ENCODE data around the gene NOCT. TPM values are rescaled to one million over a fixed set of nuclear protein-coding genes. Genes with fewer than 3 reads are reported as not detected.

NOCT gene
- polyA plus RNA-seq, 1 donor from 2014 or later = 5.1 TPM

DNA sequence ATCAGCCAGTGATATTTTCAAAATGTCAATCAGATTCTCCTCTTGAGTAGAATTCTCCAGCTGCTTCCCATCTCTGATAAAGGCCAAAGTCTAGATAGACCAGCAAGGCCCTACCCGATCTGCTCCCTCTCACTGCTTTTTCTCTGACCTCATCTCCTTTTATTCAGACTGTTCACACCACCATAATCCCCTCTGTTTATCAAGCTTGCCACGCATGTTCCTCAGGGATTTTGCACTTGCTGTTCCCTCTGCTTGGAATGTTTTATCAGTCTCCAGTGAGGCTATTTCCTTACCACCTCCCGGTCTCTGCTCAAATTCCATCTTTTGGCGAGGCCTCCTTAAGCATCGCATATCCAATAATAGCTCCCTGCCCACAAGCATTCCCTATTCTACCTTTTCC is 20.1 kb downstream of the NOCT start:
- Histone ChIP-seq H3K4me2 (ENCODE audit: low read length) (no peak overlapping the region), H3K9ac (ENCODE audit: low read length) (no peak overlapping the region), H3K9me2 (ENCODE audit: insufficient read depth, low read length) (no peaks in the 10 kb centered on the region), H3K4me3 (ENCODE audit: low read length) (no peak overlapping the region), H3K79me2 (replicated peaks; ENCODE audit: insufficient read depth, low read length) (peaks cover 8% of the 10 kb centered on the region), H3F3A (ENCODE audit: insufficient read depth, low read length, poor library complexity, severe bottlenecking) (no peaks in the 10 kb centered on the region), H2AFZ (ENCODE audit: low read depth, low read length) (no peak overlapping the region), H3K9me3 (ENCODE audit: low read length) (no peaks in the 10 kb centered on the region), H3K27ac (ENCODE audit: low read length) (no peak overlapping the region), H3K36me3 (ENCODE audit: insufficient read depth, low read length) (no peaks in the 10 kb centered on the region), H4K20me1 (ENCODE audit: insufficient read depth) (no peaks in the 10 kb centered on the region), H3K27me3 (ENCODE audit: insufficient read depth, low read depth, low read length) (no peaks in the 10 kb centered on the region)
- no peak for TF ChIP-seq EZH2 (IDR thresholded peaks at IDR 0.05; ENCODE audit: borderline replicate concordance, insufficient read depth, low read length, poor library complexity, severe bottlenecking)
- no peak for TF ChIP-seq SMC3 (conservative IDR thresholded peaks at IDR 0.05; ENCODE audit: poor library complexity)

DNA sequence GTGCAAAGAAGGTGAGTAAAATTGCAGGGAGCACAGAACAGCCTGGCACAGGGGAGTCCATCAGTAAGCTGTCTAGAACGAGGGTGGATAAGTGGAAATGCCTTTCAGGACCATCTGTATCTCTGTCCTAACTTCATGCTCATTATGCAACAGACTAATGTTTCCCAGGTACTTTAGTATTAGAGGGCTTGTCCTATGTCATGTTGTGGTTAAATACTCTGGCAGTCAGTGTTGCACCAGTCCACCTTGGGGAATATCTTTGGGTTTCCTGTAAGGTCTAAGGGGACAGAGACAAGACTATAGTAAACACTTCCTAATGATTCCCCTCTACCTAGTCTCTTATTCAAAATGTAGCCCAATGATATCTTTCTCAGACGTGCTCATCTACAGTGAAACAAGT is 21.3 kb downstream of the NOCT start:
- Histone ChIP-seq H3K4me2 (ENCODE audit: low read length) (no peak overlapping the region), H3K9ac (ENCODE audit: low read length) (no peak overlapping the region), H3K9me2 (ENCODE audit: insufficient read depth, low read length) (no peaks in the 10 kb centered on the region), H3K27me3 (ENCODE audit: insufficient read depth, low read depth, low read length) (no peaks in the 10 kb centered on the region), H3K36me3 (ENCODE audit: insufficient read depth, low read length) (no peaks in the 10 kb centered on the region), H3F3A (ENCODE audit: insufficient read depth, low read length, poor library complexity, severe bottlenecking) (no peaks in the 10 kb centered on the region), H3K79me2 (replicated peaks; ENCODE audit: insufficient read depth, low read length) (peaks cover 8% of the 10 kb centered on the region), H3K27ac (ENCODE audit: low read length) (no peak overlapping the region), H3K4me3 (ENCODE audit: low read length) (no peak overlapping the region), H3K9me3 (ENCODE audit: low read length) (no peaks in the 10 kb centered on the region), H4K20me1 (ENCODE audit: insufficient read depth) (no peaks in the 10 kb centered on the region), H2AFZ (ENCODE audit: low read depth, low read length) (no peak overlapping the region)
- no peak for TF ChIP-seq RAD21 (conservative IDR thresholded peaks at IDR 0.05)
- TF ChIP-seq, protein P1, sequence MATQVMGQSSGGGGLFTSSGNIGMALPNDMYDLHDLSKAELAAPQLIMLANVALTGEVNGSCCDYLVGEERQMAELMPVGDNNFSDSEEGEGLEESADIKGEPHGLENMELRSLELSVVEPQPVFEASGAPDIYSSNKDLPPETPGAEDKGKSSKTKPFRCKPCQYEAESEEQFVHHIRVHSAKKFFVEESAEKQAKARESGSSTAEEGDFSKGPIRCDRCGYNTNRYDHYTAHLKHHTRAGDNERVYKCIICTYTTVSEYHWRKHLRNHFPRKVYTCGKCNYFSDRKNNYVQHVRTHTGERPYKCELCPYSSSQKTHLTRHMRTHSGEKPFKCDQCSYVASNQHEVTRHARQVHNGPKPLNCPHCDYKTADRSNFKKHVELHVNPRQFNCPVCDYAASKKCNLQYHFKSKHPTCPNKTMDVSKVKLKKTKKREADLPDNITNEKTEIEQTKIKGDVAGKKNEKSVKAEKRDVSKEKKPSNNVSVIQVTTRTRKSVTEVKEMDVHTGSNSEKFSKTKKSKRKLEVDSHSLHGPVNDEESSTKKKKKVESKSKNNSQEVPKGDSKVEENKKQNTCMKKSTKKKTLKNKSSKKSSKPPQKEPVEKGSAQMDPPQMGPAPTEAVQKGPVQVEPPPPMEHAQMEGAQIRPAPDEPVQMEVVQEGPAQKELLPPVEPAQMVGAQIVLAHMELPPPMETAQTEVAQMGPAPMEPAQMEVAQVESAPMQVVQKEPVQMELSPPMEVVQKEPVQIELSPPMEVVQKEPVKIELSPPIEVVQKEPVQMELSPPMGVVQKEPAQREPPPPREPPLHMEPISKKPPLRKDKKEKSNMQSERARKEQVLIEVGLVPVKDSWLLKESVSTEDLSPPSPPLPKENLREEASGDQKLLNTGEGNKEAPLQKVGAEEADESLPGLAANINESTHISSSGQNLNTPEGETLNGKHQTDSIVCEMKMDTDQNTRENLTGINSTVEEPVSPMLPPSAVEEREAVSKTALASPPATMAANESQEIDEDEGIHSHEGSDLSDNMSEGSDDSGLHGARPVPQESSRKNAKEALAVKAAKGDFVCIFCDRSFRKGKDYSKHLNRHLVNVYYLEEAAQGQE (IDR thresholded peaks at IDR 0.05; ENCODE audit: borderline replicate concordance) = no peak
- no peak for TF ChIP-seq SMC3 (conservative IDR thresholded peaks at IDR 0.05; ENCODE audit: poor library complexity)
- no peak for TF ChIP-seq TAF1 (IDR thresholded peaks at IDR 0.05; ENCODE audit: low read depth)
- no peak for TF ChIP-seq EP300 (conservative IDR thresholded peaks at IDR 0.05; ENCODE audit: poor library complexity, severe bottlenecking)
- TF ChIP-seq EZH2 (IDR thresholded peaks at IDR 0.05; ENCODE audit: borderline replicate concordance, insufficient read depth, low read length, poor library complexity, severe bottlenecking) = no peak
- TF ChIP-seq, protein P2, sequence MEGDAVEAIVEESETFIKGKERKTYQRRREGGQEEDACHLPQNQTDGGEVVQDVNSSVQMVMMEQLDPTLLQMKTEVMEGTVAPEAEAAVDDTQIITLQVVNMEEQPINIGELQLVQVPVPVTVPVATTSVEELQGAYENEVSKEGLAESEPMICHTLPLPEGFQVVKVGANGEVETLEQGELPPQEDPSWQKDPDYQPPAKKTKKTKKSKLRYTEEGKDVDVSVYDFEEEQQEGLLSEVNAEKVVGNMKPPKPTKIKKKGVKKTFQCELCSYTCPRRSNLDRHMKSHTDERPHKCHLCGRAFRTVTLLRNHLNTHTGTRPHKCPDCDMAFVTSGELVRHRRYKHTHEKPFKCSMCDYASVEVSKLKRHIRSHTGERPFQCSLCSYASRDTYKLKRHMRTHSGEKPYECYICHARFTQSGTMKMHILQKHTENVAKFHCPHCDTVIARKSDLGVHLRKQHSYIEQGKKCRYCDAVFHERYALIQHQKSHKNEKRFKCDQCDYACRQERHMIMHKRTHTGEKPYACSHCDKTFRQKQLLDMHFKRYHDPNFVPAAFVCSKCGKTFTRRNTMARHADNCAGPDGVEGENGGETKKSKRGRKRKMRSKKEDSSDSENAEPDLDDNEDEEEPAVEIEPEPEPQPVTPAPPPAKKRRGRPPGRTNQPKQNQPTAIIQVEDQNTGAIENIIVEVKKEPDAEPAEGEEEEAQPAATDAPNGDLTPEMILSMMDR (IDR thresholded peaks at IDR 0.05; ENCODE audit: poor library complexity, severe bottlenecking) = no peak
- no peak for TF ChIP-seq MXI1 (conservative IDR thresholded peaks at IDR 0.05; ENCODE audit: poor library complexity, severe bottlenecking)
- no peak for TF ChIP-seq POLR2AphosphoS5 (IDR thresholded peaks at IDR 0.05)
